Activated B cell treated with CpG ODN at 0.5 μM for 24 hours (primary cell): Measurements from ENCODE around the gene TRIM26. TPM values are rescaled to one million over a fixed set of nuclear protein-coding genes. Genes with fewer than 3 reads are reported as not detected.

Experiments used
- ATAC-seq: fragments of 200-7000 bp; cut with Tn5 transposase; one replicate; pipeline ENCODE4 v1.10.0; 2021; ENCODE audit warnings: low read depth, mild to moderate bottlenecking, moderate library complexity
- CTCF ChIA-PET: fragments of 350-600 bp; sonication (Branson Sonifier 250); formaldehyde crosslinking; loops from one replicate; lab custom pipeline; 2021; ENCODE audit warnings: antibody characterized with exemption; lab: Charles Lee
- POLR2A ChIA-PET: fragments of 350-600 bp; sonication (Branson Sonifier 250); formaldehyde crosslinking; loops from one replicate; lab custom pipeline; 2021; ENCODE audit warnings: antibody characterized with exemption; lab: Charles Lee
- DNase-seq: peaks from one replicate; pipeline ENCODE4 v3.0.0; 2022
- H3K27ac Mint-ChIP-seq: one replicate; pipeline ENCODE4 v1.8.0; 2020; ENCODE audit warnings: mixed read lengths
- H3K27me3 Mint-ChIP-seq: one replicate; pipeline ENCODE4 v1.8.0; 2021; ENCODE audit warnings: mixed read lengths
- H3K36me3 Mint-ChIP-seq: one replicate; pipeline ENCODE4 v1.8.0; 2021; ENCODE audit warnings: low read depth, mixed read lengths
- H3K4me1 Mint-ChIP-seq: one replicate; pipeline ENCODE4 v1.8.0; 2021; ENCODE audit warnings: mixed read lengths
- H3K4me3 Mint-ChIP-seq: one replicate; pipeline ENCODE4 v1.8.0; 2020; ENCODE audit warnings: mild to moderate bottlenecking, mixed read lengths
- H3K9me3 Mint-ChIP-seq: one replicate; pipeline ENCODE4 v1.8.0; 2020; ENCODE audit warnings: mixed read lengths
- CTCF ChIP-seq: fragments of 200-600 bp; IDR thresholded peaks from one replicate; pipeline ENCODE4 v1.8.0; 2022; ENCODE audit warnings: antibody characterized with exemption, mild to moderate bottlenecking
- intact Hi-C: fragments of 100-400 bp; cut with micrococcal nuclease; formaldehyde crosslinking; loops from one replicate; pipeline ENCODE4 v1.15.1; 2024
- total RNA-seq: library from RNA; stranded (reverse); gene quantifications from 2 replicates; pipeline ENCODE4 v1.2.3, GENCODE V29; 2022

Gene TRIM26
- total RNA-seq, 1 donor from 2014 or later: 75.7 TPM

- H3K9me3 Mint-ChIP-seq: no peaks in the 10 kb centered on the region
- no peak overlapping the region for H3K27ac Mint-ChIP-seq
- no peak for TF ChIP-seq CTCF
- CTCF ChIA-PET: no interaction called here
- H3K27me3 Mint-ChIP-seq: peaks cover 46% of the 10 kb centered on the region
- ATAC-seq (no peak), DNase-seq (no peak)
- no peaks in the 10 kb centered on the region for H3K4me1 Mint-ChIP-seq
- no peak overlapping the region for H3K4me3 Mint-ChIP-seq
- intact Hi-C loops: no loop called here
- H3K36me3 Mint-ChIP-seq: no peaks in the 10 kb centered on the region
- POLR2A ChIA-PET: interaction anchor here (0.6 kb wide), 1 partner anchor 595 kb away, joined by 7 read pairs; no protein-coding TSS in a partner anchor
Observed at GRCh38 chr6:30149858-30150550, 63.2 kb downstream of the TRIM26 start.

GRCh38 chr6:30149234-30149633 lies 64.0 kb downstream of the TRIM26 start:
- no peak overlapping the region for H3K27ac Mint-ChIP-seq
- H3K27me3 Mint-ChIP-seq: peaks cover 46% of the 10 kb centered on the region
- DNase-seq (no peak), ATAC-seq (no peak)
- H3K4me1 Mint-ChIP-seq: no peaks in the 10 kb centered on the region
- CTCF ChIA-PET: no interaction called here
- no peak for TF ChIP-seq CTCF
- POLR2A ChIA-PET: no interaction called here
- H3K9me3 Mint-ChIP-seq: no peaks in the 10 kb centered on the region
- H3K36me3 Mint-ChIP-seq: no peaks in the 10 kb centered on the region
- H3K4me3 Mint-ChIP-seq: no peak overlapping the region
- intact Hi-C loops: no loop called here

GRCh38 chr6:30147096-30147495 lies 66.1 kb downstream of the TRIM26 start:
- Mint-ChIP-seq H3K27me3 (peaks cover 44% of the 10 kb centered on the region), H3K4me1 (no peaks in the 10 kb centered on the region), H3K4me3 (no peak overlapping the region), H3K9me3 (no peaks in the 10 kb centered on the region), H3K27ac (no peak overlapping the region), H3K36me3 (no peaks in the 10 kb centered on the region)
- ATAC-seq (no peak), DNase-seq (no peak)
- no peak for TF ChIP-seq CTCF
- ChIA-PET CTCF (interaction anchor here (1.3 kb wide), 1 partner anchor 15 kb away, joined by 4 read pairs; no protein-coding TSS in a partner anchor), POLR2A (no interaction called here)
- intact Hi-C loops: no loop called here

- TF ChIP-seq CTCF: no peak
- no peaks in the 10 kb centered on the region for H3K9me3 Mint-ChIP-seq
Observed at GRCh38 chr6:30145818-30146217, 67.4 kb downstream of the TRIM26 start.

GRCh38 chr6:30144811-30145210 lies 68.4 kb downstream of the TRIM26 start:
- ATAC-seq (no peak), DNase-seq (no peak)
- CTCF ChIA-PET: no interaction called here
- Mint-ChIP-seq H3K9me3 (no peaks in the 10 kb centered on the region), H3K27me3 (peaks cover 55% of the 10 kb centered on the region), H3K4me3 (no peak overlapping the region), H3K27ac (no peak overlapping the region), H3K36me3 (no peaks in the 10 kb centered on the region), H3K4me1 (no peaks in the 10 kb centered on the region)
- POLR2A ChIA-PET: no interaction called here
- no peak for TF ChIP-seq CTCF
- intact Hi-C loops: no loop called here

More at GRCh38 chr6:30145818-30146217, 67.4 kb downstream of the TRIM26 start:
- Mint-ChIP-seq H3K27me3 (peaks cover 53% of the 10 kb centered on the region), H3K4me1 (no peaks in the 10 kb centered on the region), H3K27ac (no peak overlapping the region), H3K36me3 (no peaks in the 10 kb centered on the region), H3K4me3 (no peak overlapping the region)
- intact Hi-C loops: no loop called here
- POLR2A ChIA-PET: no interaction called here
- DNase-seq: no peak
- no peak for ATAC-seq
- CTCF ChIA-PET: no interaction called here
